Ectodermal cell (in vitro differentiated cells): ENCODE measurements around the gene CCT8L2.
"Not testable (repeated sequence)": the region's sequence is repeated elsewhere in the genome, so short reads cannot be mapped to it uniquely, and the experiment has no call there.

Experiments used
- H3K27ac ChIP-seq: 2 replicates; pipeline ENCODE4 v1.7.0; 2013; ENCODE audit warnings: mild to moderate bottlenecking, low read depth, low read length; ENCODE audit not compliant: insufficient read depth, poor library complexity, severe bottlenecking
- H3K27me3 ChIP-seq: 2 replicates; pipeline ENCODE4 v1.7.0; 2013; ENCODE audit warnings: mild to moderate bottlenecking, low read length; ENCODE audit not compliant: insufficient read depth, control insufficient read depth, poor library complexity, severe bottlenecking
- H3K36me3 ChIP-seq: one replicate; pipeline ENCODE4 v1.7.0; 2013; ENCODE audit warnings: low read length; ENCODE audit not compliant: control insufficient read depth, insufficient read depth
- H3K4me1 ChIP-seq: one replicate; pipeline ENCODE4 v1.7.0; 2013; ENCODE audit warnings: low read length; ENCODE audit not compliant: control insufficient read depth, insufficient read depth
- H3K4me3 ChIP-seq: 2 replicates; pipeline ENCODE4 v1.7.0; 2013; ENCODE audit warnings: low read depth, low read length, control low read depth; ENCODE audit not compliant: insufficient read depth
- H3K9me3 ChIP-seq: 2 replicates; pipeline ENCODE4 v1.7.0; 2013; ENCODE audit warnings: mild to moderate bottlenecking, low read length, moderate library complexity; ENCODE audit not compliant: control insufficient read depth
- WGBS, 2 experiments: methylation state at CpG; one replicate each; pipeline ENCODE4 v1.1.7; 2013; ENCODE audit warnings: missing lambda C conversion rate in 2 of 2; 5-methylcytosine and 5-hydroxymethylcytosine counted together

The CCT8L2 gene

GRCh38 chr22:16559056-16559955, 33.3 kb downstream of the CCT8L2 start:
- 81 to 86% methylated on average over 3 of the region's 3 CpGs for WGBS, 2 experiments
- Histone ChIP-seq H3K36me3 (no peaks in the 10 kb centered on the region), H3K27ac (no peak overlapping the region), H3K4me3 (no peak overlapping the region), H3K9me3 (peaks cover 4% of the 10 kb centered on the region), H3K27me3 (no peaks in the 10 kb centered on the region), H3K4me1 (no peaks in the 10 kb centered on the region)

- H3K9me3 ChIP-seq, H3K27ac ChIP-seq, H3K36me3 ChIP-seq, H3K27me3 ChIP-seq, H3K4me3 ChIP-seq, H3K4me1 ChIP-seq: not testable (repeated sequence)
- 55 to 60% methylated on average over 4 of the region's 4 CpGs for WGBS, 2 experiments
Measured at GRCh38 chr22:16558376-16558945, 34.1 kb downstream of the CCT8L2 start.

DNA sequence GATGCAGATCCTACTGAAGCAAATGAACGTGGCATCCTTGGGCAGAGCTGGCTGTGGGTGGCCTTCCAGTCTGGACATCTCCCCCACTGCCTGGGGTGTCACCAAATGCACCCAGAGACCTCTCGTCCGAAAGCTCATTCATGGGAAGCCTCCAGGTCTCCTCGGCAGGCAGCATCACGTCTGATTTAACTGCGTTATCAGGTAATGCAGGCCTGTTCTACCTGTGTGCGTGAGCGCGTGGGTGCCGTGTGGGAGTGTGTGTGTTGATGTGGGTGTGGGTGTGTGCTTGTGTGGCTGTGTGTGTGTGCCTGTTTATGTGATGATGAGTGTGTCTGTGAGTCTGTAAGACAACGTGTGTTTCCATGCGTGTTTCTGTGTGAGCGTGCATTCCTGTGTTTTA, 35.1 kb downstream of the CCT8L2 start:
- not testable (repeated sequence) for H3K4me3 ChIP-seq

DNA sequence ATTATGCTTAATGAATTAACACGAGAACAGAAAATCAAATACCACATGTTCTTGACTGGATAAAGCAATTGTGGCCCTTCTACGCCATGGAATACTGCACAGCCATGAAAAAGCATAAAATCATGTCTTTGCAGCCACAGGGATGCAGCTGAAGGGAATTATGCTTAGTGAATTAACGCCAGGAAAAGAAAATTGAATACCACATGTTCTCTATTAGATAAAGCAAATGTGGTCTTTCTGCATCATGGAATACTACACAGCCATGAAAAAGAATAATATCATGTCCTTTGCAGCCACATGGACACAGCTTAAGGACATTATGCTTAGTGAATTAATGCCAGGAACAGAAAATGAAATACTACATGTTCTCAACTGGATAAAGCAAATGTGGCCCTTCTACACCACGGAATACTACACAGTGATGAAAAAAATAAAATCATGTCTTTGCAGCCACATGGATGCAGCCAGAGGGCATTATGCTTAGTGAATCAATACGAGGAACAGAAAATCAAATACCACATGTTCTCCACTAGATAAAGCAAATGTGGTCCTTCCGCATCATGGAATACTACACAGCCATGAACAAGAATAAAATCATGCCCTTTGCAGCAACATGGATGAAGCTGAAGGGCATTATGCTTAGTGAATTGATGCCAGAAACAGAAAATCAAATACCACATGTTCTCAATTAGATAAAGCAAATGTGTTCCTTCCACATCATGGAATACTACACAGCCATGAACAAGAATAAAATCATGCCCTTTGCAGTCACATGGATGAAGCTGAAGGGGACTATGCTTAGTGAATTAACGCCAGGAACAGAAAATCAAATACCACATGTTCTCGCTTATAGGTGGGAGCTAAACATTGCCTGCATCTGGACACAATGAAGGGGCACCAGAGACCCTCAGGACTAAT, 37.3 kb downstream of the CCT8L2 start:
- H3K4me3 ChIP-seq, H3K9me3 ChIP-seq, H3K36me3 ChIP-seq, H3K4me1 ChIP-seq, H3K27me3 ChIP-seq, H3K27ac ChIP-seq: not testable (repeated sequence)
- WGBS, 2 experiments: 80 to 88% methylated on average over 5 to 6 of the region's 8 CpGs

More for the DNA sequence above, 35.1 kb downstream of the CCT8L2 start:
- H3K36me3 ChIP-seq, H3K4me1 ChIP-seq, H3K9me3 ChIP-seq, H3K27me3 ChIP-seq, H3K27ac ChIP-seq: not testable (repeated sequence)
- WGBS, 2 experiments: 79 to 84% methylated on average over 13 of the region's 13 CpGs

- not testable (repeated sequence) for H3K36me3 ChIP-seq, H3K4me3 ChIP-seq, H3K27ac ChIP-seq, H3K4me1 ChIP-seq, H3K9me3 ChIP-seq, H3K27me3 ChIP-seq
- 67% methylated on average over 1 of the region's 1 CpG; no CpG with 5 or more reads in 1 of the 2 experiments for WGBS, 2 experiments
Measured at GRCh38 chr22:16543310-16543709, 49.3 kb downstream of the CCT8L2 start.
